Iris pigment epithelial cell (primary cell): ENCODE results near the gene KCNIP1.

ENCODE experiments used
- DNase-seq: peaks from one replicate; pipeline ENCODE4 v3.0.0-alpha.2; 2011; ENCODE audit warnings: low read depth

Gene KCNIP1

GRCh38 chr5:170783498-170784247 is 279.9 kb downstream of the KCNIP1 start, which contains the start of gene GABRP:
Gene GABRP (plus strand): TSS chr5:170783725. CDS start chr5:170788616, 4,891 bp downstream.
- DNase-seq: no peak

- no peak for DNase-seq
Observed at GRCh38 chr5:170785416-170785815, 281.6 kb downstream of the KCNIP1 start.
